HG03575 (cell line): Measurements from ENCODE around the gene AATF.

ENCODE experiments used
- ATAC-seq: cut with Tn5 transposase; IDR thresholded peaks from one replicate; pipeline ENCODE4 v1.9.1; 2021; ENCODE audit not compliant: unreplicated experiment, insufficient number of reproducible peaks, low FRiP score; ENCODE audit errors: extremely low read depth

The AATF gene

GRCh38 chr17:36928471-36929345 lies 20.0 kb upstream of the AATF start:
- no peak for ATAC-seq

GRCh38 chr17:36929851-36930582 lies 18.7 kb upstream of the AATF start:
- no peak for ATAC-seq

GRCh38 chr17:36930583-36930900 lies 18.2 kb upstream of the AATF start:
- no peak for ATAC-seq

GRCh38 chr17:36931096-36931696 lies 17.6 kb upstream of the AATF start:
- no peak for ATAC-seq

- no peak for ATAC-seq
These were observed 16.9 kb upstream of the AATF start for GRCh38 chr17:36931697-36932382.

- ATAC-seq = no peak
These were observed 16.4 kb upstream of the AATF start for GRCh38 chr17:36932383-36932693.

- ATAC-seq = no peak
These were observed 15.9 kb upstream of the AATF start for GRCh38 chr17:36932694-36933511.

GRCh38 chr17:36933512-36934143 lies 15.1 kb upstream of the AATF start:
- ATAC-seq = no peak

- no peak for ATAC-seq
These were observed 14.5 kb upstream of the AATF start for GRCh38 chr17:36934144-36934691.

- no peak for ATAC-seq
These were observed 13.8 kb upstream of the AATF start for GRCh38 chr17:36934692-36935630.

GRCh38 chr17:36935671-36936454 lies 12.9 kb upstream of the AATF start:
- ATAC-seq = no peak

- no peak for ATAC-seq
These were observed 12.2 kb upstream of the AATF start for GRCh38 chr17:36936455-36937000.

GRCh38 chr17:36937001-36937958 lies 11.5 kb upstream of the AATF start, which contains the start of gene LHX1:
Gene LHX1 (plus strand): TSS chr17:36937475. CDS start chr17:36938198, 723 bp downstream.
- no peak for ATAC-seq

- no peak for ATAC-seq
These were observed 10.7 kb upstream of the AATF start for GRCh38 chr17:36937959-36938565.
